Ascending aorta (tissue), 2 donors: Measurements from ENCODE around the gene SALL4. TPM values are rescaled to one million over a fixed set of nuclear protein-coding genes. Genes with fewer than 3 reads are reported as not detected.

Experiments used
- DNase-seq, 2 donors: peaks; one replicate each; pipeline ENCODE4 v3.0.0-alpha.2; 2019; ENCODE audit warnings: low spot score in 2 of 2
- H3K27ac ChIP-seq, 2 donors: fragments of 200-600 bp; sonication (generic); one replicate each; pipeline ENCODE4 v1.5.1; 2016 to 2017; ENCODE audit warnings: mild to moderate bottlenecking in 1 of 2
- H3K27me3 ChIP-seq: fragments of 200-600 bp; sonication (generic); one replicate; pipeline ENCODE4 v1.5.1; 2017
- H3K36me3 ChIP-seq, 2 donors: fragments of 200-600 bp; sonication (generic); one replicate each; pipeline ENCODE4 v1.5.1; 2016
- H3K4me1 ChIP-seq, 2 donors: fragments of 200-600 bp; sonication (generic); one replicate each; pipeline ENCODE4 v1.5.1; 2016 to 2017; ENCODE audit warnings: mild to moderate bottlenecking in 1 of 2
- H3K4me3 ChIP-seq, 2 donors: fragments of 200-600 bp; sonication (generic); one replicate each; pipeline ENCODE4 v1.5.1; 2016 to 2017; ENCODE audit warnings: mild to moderate bottlenecking in 1 of 2
- H3K9me3 ChIP-seq, 2 donors: fragments of 200-600 bp; sonication (generic); one replicate each; pipeline ENCODE4 v1.5.1; 2016
- CTCF ChIP-seq, 3 experiments: fragments of 200-600 bp in 2 of 3; fragments of 450-650 bp in 1 of 3; sonication (generic) in 2 of 3; IDR thresholded peaks; one replicate each; pipeline ENCODE4 v1.5.1; 2016 to 2019; ENCODE audit warnings: antibody characterized with exemption in 3 of 3, mild to moderate bottlenecking in 1 of 3, moderate library complexity in 1 of 3
- intact Hi-C: fragments of 100-400 bp; cut with DNase I; formaldehyde crosslinking; loops from one replicate; pipeline ENCODE4 v1.15.1; 2023
- total RNA-seq: library from RNA; depleted of rRNA; stranded (reverse); fragments of >200 nt; gene quantifications from one replicate; pipeline ENCODE4 v1.1.0, GENCODE V29; 2016

The SALL4 gene
- total RNA-seq, 1 donor from 2014 or later, result not detected

- Histone ChIP-seq H3K27ac (no peak overlapping the region), H3K4me3 (no peak overlapping the region), H3K27me3 (no peaks in the 10 kb centered on the region), H3K9me3 (no peaks in the 10 kb centered on the region), H3K4me1 (peaks cover under 1 to 5% of the 10 kb centered on the region in 2 donors), H3K36me3 (no peaks in the 10 kb centered on the region)
- intact Hi-C loops, result no loop called here
- DNase-seq, result no peak
- TF ChIP-seq CTCF (IDR thresholded peaks at IDR 0.05), result no peak
These were observed 65.4 kb downstream of the SALL4 start for GRCh38 chr20:51736947-51737346.

GRCh38 chr20:51735728-51736600 lies 66.4 kb downstream of the SALL4 start:
- no peak for TF ChIP-seq CTCF (IDR thresholded peaks at IDR 0.05)
- Histone ChIP-seq H3K4me3 (no peak overlapping the region), H3K36me3 (no peaks in the 10 kb centered on the region), H3K4me1 (peaks cover 3 to 5% of the 10 kb centered on the region in 2 donors), H3K9me3 (no peaks in the 10 kb centered on the region), H3K27ac (no peak overlapping the region), H3K27me3 (no peaks in the 10 kb centered on the region)
- no peak for DNase-seq
- intact Hi-C loops, result no loop called here

- no peak for DNase-seq
- intact Hi-C loops, result loop anchor here (5.0 kb wide), 1 partner anchor 32 kb away; the partner anchor contains the start of gene ATP9A
- no peak for TF ChIP-seq CTCF (IDR thresholded peaks at IDR 0.05)
- Histone ChIP-seq H3K27ac (no peak overlapping the region), H3K9me3 (no peaks in the 10 kb centered on the region), H3K27me3 (no peaks in the 10 kb centered on the region), H3K4me3 (no peak overlapping the region), H3K4me1 (peaks cover 3 to 5% of the 10 kb centered on the region in 2 donors), H3K36me3 (no peaks in the 10 kb centered on the region)
These were observed 67.2 kb downstream of the SALL4 start for GRCh38 chr20:51734876-51735720.

- H3K4me1 ChIP-seq, result peaks cover 3 to 5% of the 10 kb centered on the region in 2 donors
- H3K36me3 ChIP-seq, result no peaks in the 10 kb centered on the region
- intact Hi-C loops, result loop anchor here (5.0 kb wide), 1 partner anchor 34 kb away; the partner anchor contains the start of gene ATP9A
- no peak overlapping the region for H3K27ac ChIP-seq
- DNase-seq, result no peak
- no peaks in the 10 kb centered on the region for H3K27me3 ChIP-seq
- no peak for TF ChIP-seq CTCF (IDR thresholded peaks at IDR 0.05)
- H3K4me3 ChIP-seq, result no peak overlapping the region
- no peaks in the 10 kb centered on the region for H3K9me3 ChIP-seq
These were observed 69.3 kb downstream of the SALL4 start for GRCh38 chr20:51733070-51733469.

Other genes with a start within 250 kb of the SALL4 start
- 14.5 TPM for gene ATP9A, start 34.1 kb downstream of the SALL4 start, total RNA-seq